GM19395 (cell line): Measurements from ENCODE around the gene HDGF.
"Not testable (repeated sequence)": the region's sequence is repeated elsewhere in the genome, so short reads cannot be mapped to it uniquely, and the experiment has no call there.

Source experiments
- ATAC-seq: cut with Tn5 transposase; IDR thresholded peaks from one replicate; pipeline ENCODE4 v1.9.1; 2021; ENCODE audit warnings: mild to moderate bottlenecking, moderate library complexity; ENCODE audit not compliant: unreplicated experiment

The HDGF gene

GRCh38 chr1:156767101-156767878, 15.8 kb upstream of the HDGF start, which contains the start of gene PRCC:
Gene PRCC (plus strand): TSS chr1:156767535. CDS start chr1:156767772, 237 bp downstream.
- peak; percentile 97 for ATAC-seq

GRCh38 chr1:156766298-156767100, 15.0 kb upstream of the HDGF start:
- ATAC-seq, result peak; percentile 28

- ATAC-seq, result no peak
Observed at GRCh38 chr1:156765666-156766065, 14.2 kb upstream of the HDGF start.

- ATAC-seq, result not testable (repeated sequence)
Observed at GRCh38 chr1:156765136-156765535, 13.7 kb upstream of the HDGF start.

GRCh38 chr1:156760796-156761104, 9.3 kb upstream of the HDGF start:
- ATAC-seq, result no peak

GRCh38 chr1:156760092-156760795, 8.8 kb upstream of the HDGF start:
- no peak for ATAC-seq

GRCh38 chr1:156757572-156758253, 6.2 kb upstream of the HDGF start:
- ATAC-seq, result not testable (repeated sequence)

- no peak for ATAC-seq
Observed at GRCh38 chr1:156756355-156756754, 4.9 kb upstream of the HDGF start.

GRCh38 chr1:156755527-156755950, 4.1 kb upstream of the HDGF start:
- no peak for ATAC-seq

- no peak for ATAC-seq
Observed at GRCh38 chr1:156754219-156754618, 2.7 kb upstream of the HDGF start.

GRCh38 chr1:156752843-156753482, 1.5 kb upstream of the HDGF start:
- no peak for ATAC-seq

GRCh38 chr1:156751757-156752481, 444 bp upstream of the HDGF start:
- ATAC-seq, result no peak

- no peak for ATAC-seq
Observed at GRCh38 chr1:156750711-156751450, 594 bp downstream of the HDGF start.

GRCh38 chr1:156750191-156750672, 1.2 kb downstream of the HDGF start:
- ATAC-seq, result no peak

GRCh38 chr1:156749419-156750118, 1.9 kb downstream of the HDGF start:
- ATAC-seq, result no peak

- ATAC-seq, result no peak
Observed at GRCh38 chr1:156748670-156749418, 2.6 kb downstream of the HDGF start.
